ENCODE results near the gene NFASC.

Gene NFASC

DNA sequence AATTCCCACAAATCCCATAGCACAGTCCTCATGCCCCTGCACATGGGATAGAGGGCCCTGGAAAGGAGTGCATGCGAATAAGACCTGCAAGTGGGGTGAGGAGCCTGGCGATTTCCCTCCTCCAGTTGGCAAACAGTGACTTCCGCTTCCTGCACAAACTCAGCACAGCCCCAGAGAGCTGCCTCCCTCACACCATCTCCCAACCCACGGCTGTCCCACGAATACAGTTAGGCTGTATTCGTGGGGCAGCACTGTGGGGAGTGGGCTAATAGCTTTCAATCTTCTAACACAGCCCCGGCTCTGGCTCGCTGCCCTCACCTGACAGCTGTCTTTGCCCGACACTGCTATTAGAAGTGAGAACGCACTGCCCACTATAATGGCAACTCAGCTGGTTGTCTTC lies 144.1 kb downstream of the NFASC start:
- DNase-seq (ENCODE audit: low read depth) = no peak
- H3K4me3 ChIP-seq (ENCODE audit: low read depth, low read length) = no peak overlapping the region
- TF ChIP-seq, protein P1, sequence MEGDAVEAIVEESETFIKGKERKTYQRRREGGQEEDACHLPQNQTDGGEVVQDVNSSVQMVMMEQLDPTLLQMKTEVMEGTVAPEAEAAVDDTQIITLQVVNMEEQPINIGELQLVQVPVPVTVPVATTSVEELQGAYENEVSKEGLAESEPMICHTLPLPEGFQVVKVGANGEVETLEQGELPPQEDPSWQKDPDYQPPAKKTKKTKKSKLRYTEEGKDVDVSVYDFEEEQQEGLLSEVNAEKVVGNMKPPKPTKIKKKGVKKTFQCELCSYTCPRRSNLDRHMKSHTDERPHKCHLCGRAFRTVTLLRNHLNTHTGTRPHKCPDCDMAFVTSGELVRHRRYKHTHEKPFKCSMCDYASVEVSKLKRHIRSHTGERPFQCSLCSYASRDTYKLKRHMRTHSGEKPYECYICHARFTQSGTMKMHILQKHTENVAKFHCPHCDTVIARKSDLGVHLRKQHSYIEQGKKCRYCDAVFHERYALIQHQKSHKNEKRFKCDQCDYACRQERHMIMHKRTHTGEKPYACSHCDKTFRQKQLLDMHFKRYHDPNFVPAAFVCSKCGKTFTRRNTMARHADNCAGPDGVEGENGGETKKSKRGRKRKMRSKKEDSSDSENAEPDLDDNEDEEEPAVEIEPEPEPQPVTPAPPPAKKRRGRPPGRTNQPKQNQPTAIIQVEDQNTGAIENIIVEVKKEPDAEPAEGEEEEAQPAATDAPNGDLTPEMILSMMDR (IDR thresholded peaks at IDR 0.05; ENCODE audit: control insufficient read depth, extremely low read depth, insufficient read depth) = no peak

DNA sequence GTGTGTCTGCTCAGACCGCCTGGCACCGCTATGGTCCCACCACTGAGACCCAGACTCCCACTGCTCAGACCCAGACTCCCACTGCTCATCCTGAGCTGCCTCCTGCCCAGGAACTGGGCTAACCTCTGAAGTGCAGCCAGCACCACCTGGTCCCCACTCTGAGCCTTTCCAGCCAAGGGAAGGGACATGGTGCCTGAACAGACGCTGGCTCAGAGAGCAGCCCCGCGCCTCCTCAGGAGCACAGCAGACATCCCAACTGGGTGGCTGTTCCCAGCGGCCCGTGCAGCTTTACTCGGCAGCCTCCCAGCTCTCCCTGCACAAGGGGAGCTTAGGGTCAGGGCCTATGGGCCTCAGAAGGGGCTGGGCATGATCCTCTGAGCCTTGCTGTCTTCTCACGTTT lies 144.6 kb downstream of the NFASC start:
- no peak overlapping the region for H3K4me3 ChIP-seq (ENCODE audit: low read depth, low read length)
- DNase-seq (ENCODE audit: low read depth) = no peak

GRCh38 chr1:205016075-205016474 lies 145.4 kb downstream of the NFASC start:
- TF ChIP-seq, protein P1 (IDR thresholded peaks at IDR 0.05; ENCODE audit: control insufficient read depth, extremely low read depth, insufficient read depth) = no peak
- H3K4me3 ChIP-seq (ENCODE audit: low read depth, low read length) = no peak overlapping the region
- no peak for DNase-seq (ENCODE audit: low read depth)

More for the DNA sequence above, 144.6 kb downstream of the NFASC start:
- TF ChIP-seq, protein P1 (IDR thresholded peaks at IDR 0.05; ENCODE audit: control insufficient read depth, extremely low read depth, insufficient read depth) = no peak

GRCh38 chr1:205016584-205016983 lies 145.9 kb downstream of the NFASC start:
- DNase-seq (ENCODE audit: low read depth) = no peak
- TF ChIP-seq, protein P1 (IDR thresholded peaks at IDR 0.05; ENCODE audit: control insufficient read depth, extremely low read depth, insufficient read depth) = no peak

GRCh38 chr1:205017001-205017400 lies 146.3 kb downstream of the NFASC start:
- no peak overlapping the region for H3K4me3 ChIP-seq (ENCODE audit: low read depth, low read length)
- no peak for DNase-seq (ENCODE audit: low read depth)
- TF ChIP-seq, protein P1 (IDR thresholded peaks at IDR 0.05; ENCODE audit: control insufficient read depth, extremely low read depth, insufficient read depth) = no peak

More at GRCh38 chr1:205016584-205016983, 145.9 kb downstream of the NFASC start:
- no peak overlapping the region for H3K4me3 ChIP-seq (ENCODE audit: low read depth, low read length)

GRCh38 chr1:205017766-205018165 lies 147.1 kb downstream of the NFASC start:
- DNase-seq (ENCODE audit: low read depth) = no peak
- TF ChIP-seq, protein P1 (IDR thresholded peaks at IDR 0.05; ENCODE audit: control insufficient read depth, extremely low read depth, insufficient read depth) = no peak
- no peak overlapping the region for H3K4me3 ChIP-seq (ENCODE audit: low read depth, low read length)

- H3K4me3 ChIP-seq (ENCODE audit: low read depth, low read length) = no peak overlapping the region
- DNase-seq (ENCODE audit: low read depth) = no peak
- TF ChIP-seq, protein P1 (IDR thresholded peaks at IDR 0.05; ENCODE audit: control insufficient read depth, extremely low read depth, insufficient read depth) = no peak
These were observed 147.7 kb downstream of the NFASC start for GRCh38 chr1:205018381-205018780.

Data from LNCaP clone FGC (cell line).